CD4-positive, CD25-positive, alpha-beta regulatory T cell (primary cell): ENCODE results near the gene PRKG1. TPM values are rescaled to one million over a fixed set of nuclear protein-coding genes. Genes with fewer than 3 reads are reported as not detected.
"Not testable (repeated sequence)": the region's sequence is repeated elsewhere in the genome, so short reads cannot be mapped to it uniquely, and the experiment has no call there.

Experiments used
- ATAC-seq, 2 donors: fragments of 150-1000 bp; cut with Tn5 transposase; one replicate each; pipeline ENCODE4 v1.10.0; 2021; ENCODE audit warnings: low read depth in 2 of 2, moderate number of reproducible peaks in 2 of 2, moderate library complexity in 1 of 2
- DNase-seq, 3 donors: peaks; one replicate each; pipeline versions ENCODE4 v3.0.0 to v3.0.0-alpha.2; 2012 to 2022; ENCODE audit warnings: mixed read lengths in 1 of 3
- H3K27ac ChIP-seq: one replicate; pipeline ENCODE4 v1.7.0; 2013; ENCODE audit warnings: mild to moderate bottlenecking, low read length; ENCODE audit not compliant: insufficient read depth, poor library complexity, severe bottlenecking
- H3K27me3 ChIP-seq: one replicate; pipeline ENCODE4 v1.7.0; 2013; ENCODE audit warnings: low read length; ENCODE audit not compliant: control insufficient read depth, insufficient read depth
- H3K36me3 ChIP-seq: one replicate; pipeline ENCODE4 v1.7.0; 2013; ENCODE audit warnings: mild to moderate bottlenecking, low read length, moderate library complexity; ENCODE audit not compliant: control insufficient read depth, insufficient read depth
- H3K4me1 ChIP-seq: 2 replicates; pipeline ENCODE4 v1.7.0; 2013; ENCODE audit warnings: mild to moderate bottlenecking, low read length; ENCODE audit not compliant: insufficient read depth, control insufficient read depth, poor library complexity, severe bottlenecking
- H3K4me3 ChIP-seq: one replicate; pipeline ENCODE4 v1.7.0; 2013; ENCODE audit warnings: low read depth, mild to moderate bottlenecking, low read length, moderate library complexity
- H3K9me3 ChIP-seq, 2 experiments: 1 replicate in 1 of 2; 2 replicates in 1 of 2; pipeline ENCODE4 v1.7.0; 2013; ENCODE audit warnings: low read length in 2 of 2, mild to moderate bottlenecking in 1 of 2, moderate library complexity in 1 of 2; ENCODE audit not compliant: control insufficient read depth in 2 of 2
- H3K27ac Mint-ChIP-seq, 3 donors: one replicate each; pipeline ENCODE4 v1.8.0; 2020 to 2022; ENCODE audit warnings: mild to moderate bottlenecking in 3 of 3, mixed read lengths in 3 of 3, moderate library complexity in 2 of 3
- H3K27me3 Mint-ChIP-seq: one replicate; pipeline ENCODE4 v1.8.0; 2022; ENCODE audit warnings: mild to moderate bottlenecking, mixed read lengths
- H3K36me3 Mint-ChIP-seq: one replicate; pipeline ENCODE4 v1.8.0; 2020; ENCODE audit warnings: mixed read lengths
- H3K4me1 Mint-ChIP-seq, 4 donors: one replicate each; pipeline ENCODE4 v1.8.0; 2020 to 2022; ENCODE audit warnings: mixed read lengths in 4 of 4, mild to moderate bottlenecking in 1 of 4
- H3K4me3 Mint-ChIP-seq, 4 donors: one replicate each; pipeline ENCODE4 v1.8.0; 2020 to 2022; ENCODE audit warnings: mild to moderate bottlenecking in 4 of 4, mixed read lengths in 4 of 4, moderate library complexity in 3 of 4
- H3K9me3 Mint-ChIP-seq, 7 donors: one replicate each; pipeline ENCODE4 v1.8.0; 2020 to 2022; ENCODE audit warnings: mixed read lengths in 7 of 7, mild to moderate bottlenecking in 3 of 7, moderate library complexity in 2 of 7
- polyA plus RNA-seq, 4 donors: library from polyadenylated mRNA; unstranded; fragments of 300-500 nt; fragmentation: Illumina TruSeq; gene quantifications; one replicate each; pipeline ENCODE4 v1.2.3, GENCODE V29; 2021
- total RNA-seq: library from RNA; stranded (reverse); gene quantifications from one replicate; pipeline ENCODE4 v1.2.3, GENCODE V29; 2022

The PRKG1 gene
- total and polyA plus RNA-seq, 5 donors from 2014 or later, result 0.30 TPM; not detected in 4

GRCh38 chr10:51145375-51145774 is 71.1 kb downstream of the PRKG1 start:
- Mint-ChIP-seq H3K4me3 (no peak overlapping the region), H3K27ac (no peak overlapping the region), H3K27me3 (no peaks in the 10 kb centered on the region), H3K4me1 (no peaks in the 10 kb centered on the region), H3K9me3 (peaks cover 0 to 3% (median 0%) of the 10 kb centered on the region in 7 donors), H3K36me3 (no peaks in the 10 kb centered on the region)
- Histone ChIP-seq H3K27me3 (no peaks in the 10 kb centered on the region), H3K36me3 (no peaks in the 10 kb centered on the region), H3K4me1 (no peaks in the 10 kb centered on the region), H3K9me3 (no peaks in the 10 kb centered on the region), H3K4me3 (no peak overlapping the region), H3K27ac (no peak overlapping the region)
- ATAC-seq (no peak), DNase-seq (no peak)

- no peak overlapping the region for H3K4me3 ChIP-seq
- H3K27me3 ChIP-seq, result no peaks in the 10 kb centered on the region
- H3K4me3 Mint-ChIP-seq, result no peak overlapping the region
- no peaks in the 10 kb centered on the region for H3K4me1 ChIP-seq
- no peaks in the 10 kb centered on the region for H3K9me3 ChIP-seq
- DNase-seq, result no peak
- no peaks in the 10 kb centered on the region for H3K27me3 Mint-ChIP-seq
- H3K36me3 ChIP-seq, result no peaks in the 10 kb centered on the region
- no peaks in the 10 kb centered on the region for H3K4me1 Mint-ChIP-seq
- ATAC-seq, result no peak
- H3K36me3 Mint-ChIP-seq, result no peaks in the 10 kb centered on the region
- H3K9me3 Mint-ChIP-seq, result peaks cover 0 to 3% (median 0%) of the 10 kb centered on the region in 7 donors
- H3K27ac ChIP-seq, result no peak overlapping the region
- no peak overlapping the region for H3K27ac Mint-ChIP-seq
Observed at GRCh38 chr10:51147644-51148399, 73.5 kb downstream of the PRKG1 start.

- Histone ChIP-seq H3K4me3 (no peak overlapping the region), H3K9me3 (no peaks in the 10 kb centered on the region), H3K4me1 (no peaks in the 10 kb centered on the region), H3K27me3 (no peaks in the 10 kb centered on the region), H3K27ac (no peak overlapping the region), H3K36me3 (no peaks in the 10 kb centered on the region)
- ATAC-seq (no peak), DNase-seq (no peak)
- Mint-ChIP-seq H3K4me1 (no peaks in the 10 kb centered on the region), H3K36me3 (no peaks in the 10 kb centered on the region), H3K27ac (no peak overlapping the region), H3K4me3 (no peak overlapping the region), H3K9me3 (peaks cover 0 to 2% (median 0%) of the 10 kb centered on the region in 7 donors), H3K27me3 (no peaks in the 10 kb centered on the region)
Observed at GRCh38 chr10:51156926-51157325, 82.6 kb downstream of the PRKG1 start.

- Histone ChIP-seq H3K9me3 (no peaks in the 10 kb centered on the region), H3K4me1 (no peaks in the 10 kb centered on the region), H3K4me3 (no peak overlapping the region), H3K27ac (no peak overlapping the region), H3K36me3 (no peaks in the 10 kb centered on the region), H3K27me3 (no peaks in the 10 kb centered on the region)
- H3K9me3 Mint-ChIP-seq, result peaks cover 0 to 1% (median 0%) of the 10 kb centered on the region in 7 donors
- H3K4me1 Mint-ChIP-seq, result no peaks in the 10 kb centered on the region
- no peaks in the 10 kb centered on the region for H3K36me3 Mint-ChIP-seq
- no peak for ATAC-seq
- H3K27ac Mint-ChIP-seq, result no peak overlapping the region
- no peak overlapping the region for H3K4me3 Mint-ChIP-seq
- no peak for DNase-seq
- H3K27me3 Mint-ChIP-seq, result no peaks in the 10 kb centered on the region
Observed at GRCh38 chr10:51158832-51159231, 84.5 kb downstream of the PRKG1 start.

- Mint-ChIP-seq H3K4me3 (no peak overlapping the region), H3K9me3 (peaks cover 0 to 1% (median 0%) of the 10 kb centered on the region in 7 donors), H3K27me3 (no peaks in the 10 kb centered on the region), H3K36me3 (no peaks in the 10 kb centered on the region), H3K27ac (no peak overlapping the region), H3K4me1 (no peaks in the 10 kb centered on the region)
- Histone ChIP-seq H3K36me3 (no peaks in the 10 kb centered on the region), H3K27me3 (no peaks in the 10 kb centered on the region), H3K4me1 (no peaks in the 10 kb centered on the region), H3K27ac (no peak overlapping the region), H3K9me3 (no peaks in the 10 kb centered on the region), H3K4me3 (no peak overlapping the region)
- no peak for ATAC-seq
- DNase-seq, result no peak
Observed at GRCh38 chr10:51159841-51160240, 85.6 kb downstream of the PRKG1 start.

- H3K4me1 Mint-ChIP-seq, result peaks cover 0 to 1% (median 0%) of the 10 kb centered on the region in 4 donors
- ATAC-seq (no peak), DNase-seq (no peak)
- H3K27ac Mint-ChIP-seq, result peak overlapping the region in 1 of 3 donors; percentile 24
- H3K4me3 ChIP-seq, result no peak overlapping the region
- H3K4me3 Mint-ChIP-seq, result no peak overlapping the region
- no peaks in the 10 kb centered on the region for H3K27me3 Mint-ChIP-seq
- H3K9me3 Mint-ChIP-seq, result peaks cover 0 to 3% (median 0%) of the 10 kb centered on the region in 7 donors
- H3K27me3 ChIP-seq, result no peaks in the 10 kb centered on the region
- H3K36me3 ChIP-seq, result no peaks in the 10 kb centered on the region
- no peak overlapping the region for H3K27ac ChIP-seq
- no peaks in the 10 kb centered on the region for H3K4me1 ChIP-seq
- no peaks in the 10 kb centered on the region for H3K9me3 ChIP-seq
- no peaks in the 10 kb centered on the region for H3K36me3 Mint-ChIP-seq
Observed at GRCh38 chr10:51162002-51162401, 87.7 kb downstream of the PRKG1 start.

GRCh38 chr10:51163380-51164049 is 89.2 kb downstream of the PRKG1 start:
- not testable (repeated sequence) for H3K4me3 Mint-ChIP-seq, H3K27me3 ChIP-seq, DNase-seq, H3K36me3 Mint-ChIP-seq, H3K4me1 ChIP-seq, H3K9me3 Mint-ChIP-seq, H3K4me1 Mint-ChIP-seq, H3K27ac Mint-ChIP-seq, H3K27me3 Mint-ChIP-seq, ATAC-seq, H3K9me3 ChIP-seq, H3K4me3 ChIP-seq, H3K36me3 ChIP-seq, H3K27ac ChIP-seq
